Amniotic epithelial cell (primary cell): ENCODE data around the gene RNASE2.
A peak's percentile ranks its signal among the peaks of the same experiment; 100 is the strongest.
"Not testable (repeated sequence)": the region's sequence is repeated elsewhere in the genome, so short reads cannot be mapped to it uniquely, and the experiment has no call there.

Experiments
- DNase-seq: peaks from one replicate; pipeline ENCODE4 v3.0.0-alpha.2; 2010; ENCODE audit warnings: low read depth

The RNASE2 gene

GRCh38 chr14:20954736-20955537 is at the start of gene RNASE2:
Gene RNASE2 (plus strand): TSS chr14:20955487. CDS start chr14:20955772, 285 bp downstream.
- DNase-seq: peak; percentile 37

- no peak for DNase-seq
Measured at GRCh38 chr14:20905676-20906075, 49.6 kb upstream of the RNASE2 start.

GRCh38 chr14:20907214-20907613 is 48.1 kb upstream of the RNASE2 start:
- no peak for DNase-seq

GRCh38 chr14:20910822-20911221 is 44.5 kb upstream of the RNASE2 start:
- not testable (repeated sequence) for DNase-seq

- DNase-seq: peak; percentile 42
Measured at GRCh38 chr14:20919038-20919756, 36.1 kb upstream of the RNASE2 start.

GRCh38 chr14:20923766-20924297 is 31.5 kb upstream of the RNASE2 start:
- not testable (repeated sequence) for DNase-seq

GRCh38 chr14:20934148-20934762 is 21.0 kb upstream of the RNASE2 start:
- peak; percentile 1 for DNase-seq

GRCh38 chr14:20935303-20935984 is 19.8 kb upstream of the RNASE2 start:
- no peak for DNase-seq

GRCh38 chr14:20945146-20945545 is 10.1 kb upstream of the RNASE2 start:
- not testable (repeated sequence) for DNase-seq

GRCh38 chr14:20946707-20947106 is 8.6 kb upstream of the RNASE2 start:
- DNase-seq: not testable (repeated sequence)

- not testable (repeated sequence) for DNase-seq
Measured at GRCh38 chr14:20955538-20955873, 219 bp downstream of the RNASE2 start.

GRCh38 chr14:20956376-20956976 is 1.2 kb downstream of the RNASE2 start:
- no peak for DNase-seq

- not testable (repeated sequence) for DNase-seq
Measured at GRCh38 chr14:20958946-20959345, 3.7 kb downstream of the RNASE2 start.

GRCh38 chr14:20969336-20969735 is 14.0 kb downstream of the RNASE2 start:
- no peak for DNase-seq

GRCh38 chr14:20970647-20970982 is 15.3 kb downstream of the RNASE2 start:
- no peak for DNase-seq

GRCh38 chr14:20970983-20971704 is 15.9 kb downstream of the RNASE2 start:
- peak; percentile 81 for DNase-seq

- no peak for DNase-seq
Measured at GRCh38 chr14:20971705-20972021, 16.4 kb downstream of the RNASE2 start.

- DNase-seq: no peak
Measured at GRCh38 chr14:20973501-20973900, 18.2 kb downstream of the RNASE2 start.

- no peak for DNase-seq
Measured at GRCh38 chr14:20976291-20976690, 21.0 kb downstream of the RNASE2 start.

- DNase-seq: no peak
Measured at GRCh38 chr14:20978687-20979086, 23.4 kb downstream of the RNASE2 start.

GRCh38 chr14:20980906-20981305 is 25.6 kb downstream of the RNASE2 start:
- DNase-seq: no peak
